HCT116 (cell line): ENCODE measurements around the gene CPM. TPM values are rescaled to one million over a fixed set of nuclear protein-coding genes. Genes with fewer than 3 reads are reported as not detected.

ENCODE experiments used
- ATAC-seq: fragments of 200-7000 bp; cut with Tn5 transposase; 2 replicates; pipeline ENCODE4 v1.9.1; 2020; ENCODE audit warnings: mild to moderate bottlenecking, moderate library complexity
- BruUV-seq: library from RNA; stranded (reverse); fragments of 400-500 nt; replicated peaks from 2 replicates; lab custom pipeline; 2021; lab: Mats Ljungman, UMichigan
- CTCF ChIA-PET: fragments of 300-600 bp; sonication (Branson Sonifier 250); formaldehyde crosslinking; loops from one replicate; lab custom pipeline; 2021; ENCODE audit warnings: antibody characterized with exemption; lab: Charles Lee
- POLR2A ChIA-PET: fragments of 300-600, 350-600 bp; sonication (Branson Sonifier 250); formaldehyde crosslinking; loops from one replicate; lab custom pipeline; 2021; ENCODE audit warnings: antibody characterized with exemption; lab: Charles Lee
- RAD21 ChIA-PET, 2 experiments: fragments of 300-600 bp; sonication (Branson Sonifier 250); formaldehyde crosslinking; loops; one replicate each; lab custom pipeline; 2023; ENCODE audit warnings: low total read pairs in 2 of 2; ENCODE audit not compliant: uncharacterized antibody in 2 of 2, unreplicated experiment in 2 of 2, low non-redundant PET in 1 of 2; lab: Charles Lee
- DNase-seq: peaks from one replicate; pipeline ENCODE4 v3.0.0-alpha.2; 2010; ENCODE audit warnings: low read depth, low spot score
- H2AFZ ChIP-seq: fragments of 200-600 bp; shearing (Covaris generic), sonication (generic); 2 replicates; pipeline ENCODE4 v1.6.1; 2017; ENCODE audit warnings: low read depth, mixed run types, mixed read lengths, antibody characterized with exemption, low read length; ENCODE audit not compliant: poor library complexity, severe bottlenecking
- H3K27ac ChIP-seq: 2 replicates; pipeline ENCODE4 v1.5.1; 2012; ENCODE audit warnings: low read depth, low read length
- H3K27me3 ChIP-seq: fragments of 200-600 bp; sonication (generic); 2 replicates; pipeline ENCODE4 v1.6.1; 2016; ENCODE audit warnings: mixed run types, low read length, mixed read lengths; ENCODE audit not compliant: insufficient read depth
- H3K36me3 ChIP-seq, 2 experiments: fragments of 200-500 bp in 1 of 2; fragments of 200-600 bp in 1 of 2; sonication (Bioruptor generic) in 1 of 2; sonication (generic) in 1 of 2; 2 replicates each; pipeline versions ENCODE4 v1.5.1 to v1.6.1; 2014 to 2016; ENCODE audit warnings: low read length in 2 of 2, inconsistent platforms in 1 of 2, mixed read lengths in 1 of 2, mixed run types in 1 of 2; ENCODE audit not compliant: insufficient read depth in 2 of 2, control insufficient read depth in 1 of 2
- H3K4me1 ChIP-seq, 2 experiments: fragments of 200-600 bp in 1 of 2; sonication (generic) in 1 of 2; 2 replicates each; pipeline versions ENCODE4 v1.5.1 to v1.6.1; 2012 to 2017; ENCODE audit warnings: low read length in 2 of 2, inconsistent platforms in 1 of 2, mild to moderate bottlenecking in 1 of 2, mixed read lengths in 1 of 2, mixed run types in 1 of 2, moderate library complexity in 1 of 2; ENCODE audit not compliant: insufficient read depth in 2 of 2, control insufficient read depth in 1 of 2
- H3K4me2 ChIP-seq: fragments of 200-600 bp; sonication (generic); 2 replicates; pipeline ENCODE4 v1.6.1; 2017; ENCODE audit warnings: mixed run types, low read length, mixed read lengths
- H3K4me3 ChIP-seq, 2 experiments: fragments of 200-600 bp in 1 of 2; sonication (generic) in 1 of 2; replicated peaks in 1 of 2; 2 replicates each; pipeline ENCODE4 v1.5.1; 2011 to 2016; ENCODE audit warnings: low read length in 2 of 2, control low read depth in 1 of 2, low read depth in 1 of 2, mild to moderate bottlenecking in 1 of 2, mixed read lengths in 1 of 2, mixed run types in 1 of 2
- H3K79me2 ChIP-seq: fragments of 200-600 bp; sonication (generic); 2 replicates; pipeline ENCODE4 v1.6.1; 2017; ENCODE audit warnings: mild to moderate bottlenecking, mixed run types, low read length, moderate library complexity, mixed read lengths; ENCODE audit not compliant: insufficient read depth
- H3K9ac ChIP-seq: fragments of 200-600 bp; sonication (generic); 2 replicates; pipeline ENCODE4 v1.6.1; 2016; ENCODE audit warnings: low read length, mixed read lengths
- H3K9me2 ChIP-seq: fragments of 200-600 bp; sonication (generic), shearing (Covaris generic); 2 replicates; pipeline ENCODE4 v1.6.1; 2017; ENCODE audit warnings: mixed run types, mild to moderate bottlenecking, moderate library complexity; ENCODE audit not compliant: insufficient read depth
- H3K9me3 ChIP-seq, 2 experiments: fragments of 200-500 bp in 1 of 2; fragments of 200-600 bp in 1 of 2; sonication (Bioruptor generic) in 1 of 2; sonication (generic) in 1 of 2; 2 replicates each; pipeline ENCODE4 v1.6.1; 2014 to 2017; ENCODE audit warnings: low read length in 2 of 2, mixed read lengths in 2 of 2, inconsistent platforms in 1 of 2, low read depth in 1 of 2, mild to moderate bottlenecking in 1 of 2, mixed run types in 1 of 2, moderate library complexity in 1 of 2; ENCODE audit not compliant: control insufficient read depth in 1 of 2, insufficient read depth in 1 of 2
- H4K20me1 ChIP-seq: fragments of 200-600 bp; sonication (generic), shearing (Covaris generic); 2 replicates; pipeline ENCODE4 v1.6.1; 2017; ENCODE audit warnings: mixed run types, mild to moderate bottlenecking, moderate library complexity; ENCODE audit not compliant: insufficient read depth
- ATF3 ChIP-seq: IDR thresholded peaks from 2 replicates; pipeline ENCODE4 v1.6.1; 2012
- CBX3 ChIP-seq: IDR thresholded peaks from 2 replicates; pipeline ENCODE4 v1.6.1; 2012; ENCODE audit warnings: low read depth
- CEBPB ChIP-seq: IDR thresholded peaks from 2 replicates; pipeline ENCODE4 v1.6.1; 2012; ENCODE audit warnings: low read depth
- ELF1 ChIP-seq: IDR thresholded peaks from 2 replicates; pipeline ENCODE4 v1.6.1; 2012; ENCODE audit warnings: low read depth, borderline replicate concordance
- JUND ChIP-seq: IDR thresholded peaks from 2 replicates; pipeline ENCODE4 v1.6.1; 2012
- POLR2A ChIP-seq: IDR thresholded peaks from 2 replicates; pipeline ENCODE4 v1.7.0; 2011; ENCODE audit warnings: borderline replicate concordance; ENCODE audit not compliant: insufficient read depth, insufficient read length; ENCODE audit errors: extremely low read depth
- POLR2AphosphoS5 ChIP-seq: IDR thresholded peaks from 2 replicates; pipeline ENCODE4 v1.6.1; 2011; ENCODE audit warnings: mild to moderate bottlenecking, low read depth, low read length, moderate library complexity
- REST ChIP-seq: IDR thresholded peaks from 2 replicates; pipeline ENCODE4 v1.6.1; 2012; ENCODE audit warnings: low read depth
- SRF ChIP-seq: IDR thresholded peaks from 2 replicates; pipeline ENCODE4 v1.6.1; 2012; ENCODE audit warnings: low read depth
- TCF7L2 ChIP-seq: IDR thresholded peaks from 2 replicates; pipeline ENCODE4 v1.7.0; 2011; ENCODE audit warnings: borderline replicate concordance, inconsistent platforms; ENCODE audit not compliant: insufficient read depth, insufficient read length; ENCODE audit errors: extremely low read depth
- YY1 ChIP-seq: IDR thresholded peaks from 2 replicates; pipeline ENCODE4 v1.6.1; 2011; ENCODE audit warnings: low read length, low read depth, moderate library complexity, mild to moderate bottlenecking; ENCODE audit not compliant: insufficient replicate concordance; ENCODE audit errors: extremely low read depth
- ZBTB33 ChIP-seq: IDR thresholded peaks from 2 replicates; pipeline ENCODE4 v1.6.1; 2011; ENCODE audit warnings: mild to moderate bottlenecking, low read length, moderate library complexity; ENCODE audit not compliant: insufficient replicate concordance; ENCODE audit errors: extremely low read depth
- ZFX ChIP-seq: fragments of 450-650 bp; IDR thresholded peaks from 2 replicates; pipeline ENCODE4 v1.6.1; 2017
- intact Hi-C: fragments of 100-400 bp; cut with micrococcal nuclease; formaldehyde crosslinking; loops from 2 replicates; pipeline ENCODE4 v1.10.0; 2022
- total RNA-seq: library from RNA; stranded (reverse); gene quantifications from one replicate; pipeline ENCODE4 v1.2.1, GENCODE V29; 2021; ENCODE audit not compliant: unreplicated experiment

The CPM gene
- total RNA-seq, 1 experiment from 2014 or later = 5.3 TPM

- Histone ChIP-seq H3K9me3 (no peaks in the 10 kb centered on the region), H3K4me3 (no peak overlapping the region), H3K79me2 (no peaks in the 10 kb centered on the region), H4K20me1 (no peaks in the 10 kb centered on the region), H3K27ac (no peak overlapping the region), H3K9me2 (no peaks in the 10 kb centered on the region), H2AFZ (no peak overlapping the region), H3K4me2 (no peak overlapping the region), H3K9ac (no peak overlapping the region), H3K4me1 (no peaks in the 10 kb centered on the region), H3K27me3 (no peaks in the 10 kb centered on the region), H3K36me3 (no peaks in the 10 kb centered on the region)
- POLR2A ChIA-PET = no interaction called here
- CTCF ChIA-PET = no interaction called here
- RAD21 ChIA-PET = no interaction called here
- no peak for DNase-seq
- no peak for ATAC-seq
- BruUV-seq = no TSS peak
- intact Hi-C loops = no loop called here
- TF ChIP-seq ZFX (no peak), ELF1 (no peak), SRF (no peak), JUND (no peak)
These were observed 46.1 kb downstream of the CPM start for GRCh38 chr12:68886636-68887572.

- Histone ChIP-seq H3K27me3 (no peaks in the 10 kb centered on the region), H3K9me2 (no peaks in the 10 kb centered on the region), H2AFZ (no peak overlapping the region), H4K20me1 (no peaks in the 10 kb centered on the region), H3K9ac (no peak overlapping the region), H3K4me1 (no peaks in the 10 kb centered on the region), H3K4me2 (no peak overlapping the region), H3K36me3 (no peaks in the 10 kb centered on the region), H3K4me3 (no peak overlapping the region), H3K27ac (no peak overlapping the region), H3K9me3 (no peaks in the 10 kb centered on the region), H3K79me2 (no peaks in the 10 kb centered on the region)
- no TSS peak for BruUV-seq
- no peak for DNase-seq
- ChIA-PET RAD21 (interaction anchor here in 1 of 2 experiments (0.6 kb wide), 1 partner anchor 55 kb away, joined by 3 read pairs; no protein-coding TSS in a partner anchor), POLR2A (no interaction called here), CTCF (no interaction called here)
- intact Hi-C loops = no loop called here
- ATAC-seq = no peak
- TF ChIP-seq CEBPB = no peak
- TF ChIP-seq YY1 = no peak
- TF ChIP-seq POLR2A = no peak
- TF ChIP-seq POLR2AphosphoS5 = no peak
- TF ChIP-seq REST = no peak
- TF ChIP-seq ELF1 = no peak
- TF ChIP-seq ATF3 = no peak
- TF ChIP-seq CBX3 = no peak
- no peak for TF ChIP-seq TCF7L2
- no peak for TF ChIP-seq ZBTB33
These were observed 47.6 kb downstream of the CPM start for GRCh38 chr12:68885381-68885780.
